ENCODE results near the gene LAD1.

LAD1 gene, protein sequence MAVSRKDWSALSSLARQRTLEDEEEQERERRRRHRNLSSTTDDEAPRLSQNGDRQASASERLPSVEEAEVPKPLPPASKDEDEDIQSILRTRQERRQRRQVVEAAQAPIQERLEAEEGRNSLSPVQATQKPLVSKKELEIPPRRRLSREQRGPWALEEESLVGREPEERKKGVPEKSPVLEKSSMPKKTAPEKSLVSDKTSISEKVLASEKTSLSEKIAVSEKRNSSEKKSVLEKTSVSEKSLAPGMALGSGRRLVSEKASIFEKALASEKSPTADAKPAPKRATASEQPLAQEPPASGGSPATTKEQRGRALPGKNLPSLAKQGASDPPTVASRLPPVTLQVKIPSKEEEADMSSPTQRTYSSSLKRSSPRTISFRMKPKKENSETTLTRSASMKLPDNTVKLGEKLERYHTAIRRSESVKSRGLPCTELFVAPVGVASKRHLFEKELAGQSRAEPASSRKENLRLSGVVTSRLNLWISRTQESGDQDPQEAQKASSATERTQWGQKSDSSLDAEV

DNA sequence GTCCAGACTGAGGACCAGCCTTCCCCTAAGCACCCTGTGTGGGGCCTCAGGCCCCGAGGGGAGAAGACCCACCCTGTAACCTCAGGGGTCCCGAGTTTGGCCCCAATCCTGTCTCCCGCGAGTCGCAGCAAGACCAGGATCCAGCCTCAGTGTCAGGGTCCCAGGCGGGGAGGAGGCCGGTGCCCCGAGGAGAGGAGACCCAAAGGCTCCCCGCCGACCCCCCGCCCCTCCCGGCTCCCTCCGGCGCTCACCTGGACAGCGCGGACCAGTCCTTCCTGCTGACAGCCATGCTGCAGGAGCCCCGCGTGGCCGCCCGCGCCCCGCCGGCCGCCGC, at the start of gene LAD1:
Gene LAD1, minus strand, starts transcription at position 307 of the 334 bp plus-strand sequence. Its CDS starts 18 bp downstream, at position 289.
- DNase-seq, result no peak

DNA sequence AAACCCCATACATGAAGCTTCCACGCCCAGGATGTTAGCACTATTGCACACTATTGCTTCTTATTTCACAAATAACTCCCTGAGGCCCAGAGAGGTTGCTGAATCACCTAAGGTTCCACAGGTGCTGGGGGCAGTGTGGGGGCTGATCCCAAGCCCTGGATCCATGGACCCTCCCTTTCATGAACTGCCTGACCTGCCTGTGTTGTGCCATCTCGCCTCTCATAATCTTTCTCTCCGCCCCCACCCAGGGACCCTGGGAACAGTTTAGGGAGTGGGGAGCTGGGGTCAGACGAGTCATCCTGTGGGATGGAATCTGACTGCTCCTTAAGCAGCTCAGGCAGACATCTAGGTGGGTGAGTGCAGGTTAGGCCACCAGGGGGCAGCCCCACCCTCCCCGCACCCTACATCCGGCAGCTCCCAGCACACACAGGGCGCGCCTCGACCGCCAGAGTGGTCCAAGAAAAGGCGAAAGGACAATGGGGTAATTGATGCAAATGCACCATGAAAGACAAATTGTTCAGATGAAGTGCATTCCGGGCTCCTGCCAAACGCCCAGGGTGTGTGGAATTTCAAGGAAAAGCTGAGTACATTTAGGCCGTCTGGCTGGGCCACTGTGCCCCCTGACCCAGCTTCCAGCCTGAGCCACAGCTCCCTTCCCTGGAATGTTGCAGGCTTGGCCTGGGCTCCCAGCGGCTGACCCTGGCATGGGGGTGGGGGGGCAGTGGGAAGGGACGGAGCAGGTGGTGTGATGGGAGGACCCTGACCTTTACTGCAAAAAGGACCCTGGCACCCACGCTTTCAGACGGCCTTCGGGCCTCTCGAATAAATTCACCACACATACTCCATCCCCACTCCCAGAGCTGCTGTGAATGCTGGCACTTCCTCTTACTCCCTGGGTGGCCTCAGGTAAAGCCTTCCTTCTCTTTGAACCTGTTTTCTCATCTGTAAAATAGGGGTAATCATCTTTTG, 49.1 kb upstream of the LAD1 start:
- DNase-seq, result no peak

DNA sequence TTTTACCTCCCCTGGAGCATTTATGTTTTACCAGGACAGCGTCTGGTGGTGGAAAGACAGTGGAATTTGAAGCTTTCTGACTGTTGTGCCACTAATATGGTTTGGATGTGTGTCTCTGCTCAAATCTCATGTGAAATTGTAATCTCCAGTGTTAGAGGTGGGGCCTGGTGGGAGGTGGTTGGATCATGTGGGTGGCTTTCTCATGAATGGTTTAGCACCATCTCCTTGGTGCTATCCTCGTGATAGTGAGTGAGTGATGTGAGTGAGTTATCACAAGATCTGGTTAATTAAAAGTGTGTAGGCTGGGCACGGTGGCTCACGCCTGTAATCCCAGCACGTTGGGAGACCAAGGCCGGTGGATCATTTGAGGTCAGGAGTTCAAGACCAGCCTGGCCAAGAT, 46.2 kb upstream of the LAD1 start:
- DNase-seq, result no peak

DNA sequence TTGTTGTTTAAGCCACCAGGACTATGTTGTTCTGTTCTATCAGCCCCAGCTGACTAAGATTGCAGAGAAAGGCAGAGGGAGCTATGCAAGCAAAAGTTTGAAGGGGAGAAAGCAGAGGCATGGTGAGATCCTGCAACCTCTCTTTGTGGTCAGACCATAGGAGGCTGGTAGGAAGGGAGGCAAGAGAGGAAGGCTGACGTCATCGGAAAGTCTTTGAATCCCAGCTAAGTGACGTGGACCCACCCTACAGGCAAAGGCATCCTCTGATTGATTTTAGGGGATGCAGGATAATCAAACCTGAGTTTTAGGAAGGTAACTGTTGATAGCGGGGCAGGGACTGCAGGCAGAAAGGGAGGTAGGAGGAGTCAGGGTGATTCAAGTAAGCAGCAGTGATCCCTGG, 45.7 kb upstream of the LAD1 start:
- DNase-seq, result no peak

DNA sequence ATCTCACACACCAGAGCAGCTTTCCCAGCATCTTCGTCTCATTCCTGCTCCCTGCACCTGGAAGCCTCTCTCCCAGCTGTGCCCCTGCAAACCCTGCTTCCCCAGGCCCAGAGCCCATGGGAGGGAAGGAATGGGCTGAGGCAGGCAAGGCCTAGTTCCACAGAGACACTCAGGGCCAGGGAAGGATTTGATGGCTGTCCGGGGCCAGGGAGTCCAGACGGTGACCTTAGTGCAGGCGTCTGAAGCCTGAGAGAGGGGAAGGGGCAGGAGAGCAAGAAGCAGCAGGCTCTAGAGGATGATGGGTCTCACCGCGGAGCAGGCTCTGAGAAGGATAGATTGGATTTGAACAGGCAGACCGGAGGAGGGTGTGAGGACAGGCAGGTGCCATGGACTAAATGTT, 44.6 kb upstream of the LAD1 start:
- DNase-seq, result no peak

DNA sequence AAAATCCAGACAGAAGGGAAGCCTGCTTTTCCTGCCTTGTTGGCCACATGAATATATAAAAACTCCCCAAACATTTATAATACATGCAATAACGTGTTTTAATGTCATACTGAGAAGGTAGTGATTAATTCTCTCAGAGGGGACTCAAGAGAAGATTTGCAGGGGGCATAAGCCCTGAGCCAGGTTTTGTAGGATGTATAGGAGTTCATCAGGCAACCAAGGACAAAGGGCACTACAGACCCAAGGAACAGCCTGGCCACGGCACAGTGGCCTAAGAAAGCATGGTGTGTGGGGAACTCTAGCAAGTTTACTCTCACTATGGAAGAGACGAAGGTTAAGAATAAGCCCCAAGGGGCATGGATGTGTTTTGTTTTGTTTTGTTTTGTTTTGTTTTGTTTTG, 37.8 kb upstream of the LAD1 start:
- no peak for DNase-seq

DNA sequence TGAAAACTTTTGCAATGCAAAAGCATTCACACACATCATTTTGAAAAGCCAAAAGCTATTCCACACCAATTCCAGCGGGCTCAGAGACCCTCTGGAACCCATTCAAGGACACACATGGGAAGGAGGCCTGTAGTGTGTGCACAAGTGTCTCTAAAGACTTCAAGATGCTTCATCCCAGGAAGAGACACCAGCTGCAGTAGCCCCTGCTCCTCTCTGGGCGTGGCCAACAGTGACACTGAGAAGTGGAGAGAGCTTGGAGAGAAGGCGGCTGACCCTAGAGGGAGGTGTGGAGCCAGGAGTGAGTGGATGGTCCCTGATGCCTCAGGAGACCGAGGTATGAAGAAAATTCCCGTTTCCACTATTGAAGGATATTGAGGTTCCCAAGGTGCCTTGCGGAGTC, 37.3 kb upstream of the LAD1 start:
- no peak for DNase-seq

DNA sequence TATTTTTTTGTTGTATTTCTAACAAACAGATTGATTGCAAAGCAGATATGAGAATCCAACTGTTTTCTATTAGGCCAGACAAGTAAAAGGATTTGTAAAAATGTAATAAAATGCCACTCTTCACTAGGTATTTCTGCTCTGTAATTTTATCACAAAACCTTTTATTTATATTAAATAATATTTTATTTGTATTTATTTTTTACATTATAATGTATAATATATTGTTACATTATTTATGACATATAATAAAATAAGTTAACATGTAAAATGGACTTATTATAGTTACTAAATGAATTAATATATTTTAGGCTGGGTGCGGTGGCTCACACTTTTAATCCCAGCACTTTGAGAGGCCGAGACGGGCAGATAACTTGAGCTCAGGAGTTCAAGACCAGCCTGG, 35.1 kb upstream of the LAD1 start:
- no peak for DNase-seq

DNA sequence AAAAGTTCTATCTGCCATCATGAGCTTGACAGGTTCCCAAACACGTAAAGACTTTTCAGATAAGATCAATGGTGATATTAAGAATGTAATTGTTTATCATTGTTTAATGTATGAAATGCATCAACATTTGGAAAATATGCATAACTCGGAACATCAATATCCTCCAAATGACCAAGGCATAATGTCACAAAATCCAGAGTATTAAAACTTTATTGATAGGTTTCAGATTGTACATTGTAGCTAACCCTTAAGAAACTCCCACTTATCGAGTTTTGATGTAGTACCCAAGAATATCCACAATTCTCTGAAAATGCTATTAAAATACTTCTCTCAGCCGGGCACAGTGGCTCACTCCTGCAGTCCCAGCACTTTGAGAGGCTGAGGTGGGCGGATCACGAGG, 34.5 kb upstream of the LAD1 start:
- no peak for DNase-seq

DNA sequence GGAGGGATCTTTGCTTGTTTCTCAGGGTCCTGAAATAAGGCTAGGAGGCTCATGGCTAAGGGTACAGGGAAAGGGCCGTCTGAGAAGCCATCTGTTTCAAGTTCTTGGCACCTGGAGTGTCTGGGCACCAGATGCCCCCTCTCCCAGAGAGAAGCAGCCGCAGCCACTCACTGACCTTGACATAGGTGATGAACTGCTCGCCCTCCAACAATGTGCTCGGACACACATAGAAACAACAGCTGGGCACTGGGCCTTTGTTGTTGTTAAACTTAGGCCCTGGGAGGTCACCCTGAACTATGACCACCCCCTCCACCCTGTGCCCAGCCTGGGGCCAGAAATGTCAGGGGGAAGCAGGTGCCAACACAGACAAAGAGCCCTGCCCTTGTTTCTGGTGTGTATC, 31.7 kb upstream of the LAD1 start:
- DNase-seq, result no peak

DNA sequence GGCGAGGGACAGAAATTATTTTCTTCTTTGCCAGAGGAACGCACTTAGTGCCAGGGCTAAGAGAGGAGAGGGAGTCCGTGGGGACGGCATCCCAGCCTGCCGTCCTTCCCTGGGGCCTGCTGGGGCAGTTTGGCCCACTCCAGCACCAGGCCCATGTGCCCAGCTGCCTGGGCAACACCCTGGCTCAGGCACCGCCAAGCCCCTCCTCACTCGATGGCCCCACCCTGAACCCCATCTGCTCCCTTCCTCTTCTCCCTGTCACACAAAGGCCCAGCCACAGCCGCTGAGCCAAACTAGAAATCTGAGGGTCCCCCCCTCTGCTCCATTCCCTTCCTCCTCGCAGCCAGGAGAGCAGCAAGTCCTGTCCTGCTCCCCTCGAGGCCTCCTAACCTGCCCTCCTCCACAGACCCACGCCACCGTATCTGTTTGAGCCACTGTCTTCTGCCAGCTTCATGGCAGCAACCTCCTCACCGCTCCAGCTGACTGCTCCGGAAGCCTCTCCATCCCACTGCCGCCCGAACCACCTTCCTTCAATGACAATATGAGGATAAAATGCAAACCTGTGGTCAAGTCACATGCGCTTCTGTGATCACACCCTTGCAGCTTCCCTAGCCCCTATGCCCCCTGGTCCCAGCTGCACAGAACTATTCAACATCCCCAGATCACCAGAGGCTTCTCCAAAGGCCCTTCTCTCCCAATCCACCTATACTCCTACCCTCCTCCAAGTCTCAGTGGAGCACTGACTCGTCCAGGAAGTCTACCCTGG, 30.8 kb upstream of the LAD1 start:
- DNase-seq, result no peak

DNA sequence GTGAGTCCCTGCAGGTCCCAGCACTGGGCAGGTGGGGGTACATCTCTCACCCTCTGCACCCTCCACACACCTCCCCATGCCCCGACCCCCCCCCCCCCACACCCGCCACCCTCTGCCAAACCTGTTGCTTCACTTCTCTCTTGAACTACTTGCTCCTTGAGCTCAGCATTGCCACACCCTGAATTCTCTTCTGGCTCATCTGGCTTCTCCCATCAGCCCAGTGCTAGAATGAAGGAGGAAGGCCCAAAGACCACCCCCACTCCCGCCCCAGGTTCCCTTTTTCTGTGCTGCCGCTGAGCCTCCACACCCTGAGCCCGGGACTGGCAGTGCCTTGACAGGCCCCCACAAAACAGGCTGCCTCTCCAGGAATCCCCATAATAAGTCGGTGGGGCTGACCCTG, 28.8 kb upstream of the LAD1 start:
- DNase-seq, result no peak

DNA sequence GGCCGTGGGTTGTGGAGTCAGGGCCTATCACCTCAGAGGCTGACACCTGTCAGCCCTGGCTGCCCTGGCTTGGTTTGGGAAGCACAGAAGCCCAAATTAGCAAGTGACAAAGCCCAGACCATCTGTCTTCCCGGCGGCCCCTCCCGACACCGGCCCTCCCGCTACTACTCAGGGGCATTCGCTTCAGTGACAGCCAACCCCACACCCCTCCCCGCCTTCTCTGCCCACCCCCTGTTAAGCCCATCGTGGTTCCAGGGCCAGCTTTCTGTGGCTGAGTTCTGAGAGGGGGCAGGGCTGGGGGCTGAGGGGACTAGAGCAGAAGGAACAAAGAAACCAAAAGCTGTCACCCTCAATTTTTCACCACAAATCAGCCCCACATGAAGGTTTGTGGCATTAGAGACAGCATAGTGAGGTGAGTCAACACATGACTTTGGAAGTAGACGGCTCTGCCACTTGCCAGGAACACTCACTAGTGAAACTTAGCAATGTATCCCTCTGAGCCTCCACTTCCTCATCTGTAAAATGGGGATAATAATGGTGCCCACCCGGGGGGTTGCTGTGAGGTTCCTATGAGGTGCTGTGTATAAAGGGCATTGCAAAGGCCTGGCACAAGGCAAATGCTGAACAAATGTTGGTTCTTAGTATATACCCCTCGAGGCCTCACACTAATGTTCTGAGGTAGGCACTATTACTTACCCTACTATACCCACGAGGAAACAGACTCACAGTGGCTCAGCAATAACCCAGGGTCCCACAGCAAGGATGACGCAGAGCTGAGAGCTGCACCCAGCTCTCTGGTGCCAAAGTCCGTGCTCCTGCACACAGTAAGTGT, 27.6 kb upstream of the LAD1 start:
- DNase-seq, result no peak

DNA sequence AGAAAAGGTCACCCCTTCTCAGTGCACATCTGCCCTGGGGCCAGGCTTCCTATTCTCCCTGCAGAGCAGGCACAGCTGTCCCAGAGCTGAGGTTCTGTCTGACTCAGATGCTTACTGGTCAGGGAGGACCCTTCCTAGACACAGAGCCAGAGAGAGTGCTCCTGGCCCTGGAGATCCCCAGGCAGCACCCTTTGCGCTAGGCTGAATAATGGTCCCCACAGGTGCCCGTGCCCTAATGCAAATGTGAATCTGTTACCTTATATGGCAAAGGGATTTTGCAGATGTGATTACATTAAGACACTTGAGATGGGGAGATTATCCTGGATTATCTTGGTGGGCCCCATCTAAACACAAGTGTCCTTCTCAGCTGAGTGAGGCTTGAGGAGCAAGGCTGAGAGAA, 25.0 kb upstream of the LAD1 start:
- DNase-seq, result no peak

DNA sequence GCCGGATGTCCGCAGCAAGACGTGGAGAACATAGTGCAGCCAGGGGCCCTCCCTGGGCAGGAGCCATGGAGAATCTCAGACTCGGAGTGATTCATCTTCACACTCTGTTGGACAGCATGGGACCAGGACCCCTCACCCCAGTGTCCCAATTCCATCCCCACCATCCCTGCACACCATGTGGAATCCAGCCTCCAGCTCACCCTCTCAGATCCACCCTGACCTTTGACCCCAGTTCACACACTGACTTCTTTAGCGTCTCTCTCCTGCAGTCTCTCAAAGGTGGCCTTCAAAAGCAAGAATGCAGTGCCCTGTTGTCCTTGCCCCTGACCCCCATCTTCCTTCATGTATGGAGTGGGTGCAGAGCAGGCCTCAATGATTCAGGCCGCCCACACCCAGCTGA, 24.5 kb upstream of the LAD1 start:
- DNase-seq, result no peak

DNA sequence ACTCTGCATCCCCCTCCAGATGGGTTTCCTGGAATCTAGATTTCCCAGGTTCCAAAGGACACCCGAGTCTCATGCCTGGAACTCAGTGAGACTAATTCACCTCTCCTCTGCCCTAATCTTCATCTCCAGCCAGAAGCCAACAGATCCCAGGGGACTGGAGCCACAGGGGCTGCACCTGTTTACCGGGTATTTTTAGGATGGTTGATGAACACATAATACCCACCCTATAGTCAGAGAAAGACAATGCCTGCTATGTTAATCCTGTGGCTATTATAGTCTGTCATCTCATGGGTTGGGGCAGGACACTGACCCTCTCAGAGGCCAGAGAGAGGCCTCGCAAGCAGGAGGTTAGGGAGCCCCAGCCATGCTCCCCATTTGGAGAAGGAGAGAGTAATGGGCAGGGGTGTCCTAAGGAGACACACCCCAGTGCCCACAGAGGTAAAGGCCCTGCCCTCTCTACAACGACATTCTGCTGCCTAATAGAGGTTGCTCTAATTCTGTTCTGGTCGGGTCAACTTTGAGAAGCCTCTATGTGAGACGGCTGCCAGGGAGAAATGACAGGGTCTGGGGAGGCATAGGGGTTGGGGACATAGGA, 23.4 kb upstream of the LAD1 start:
- no peak for DNase-seq

DNA sequence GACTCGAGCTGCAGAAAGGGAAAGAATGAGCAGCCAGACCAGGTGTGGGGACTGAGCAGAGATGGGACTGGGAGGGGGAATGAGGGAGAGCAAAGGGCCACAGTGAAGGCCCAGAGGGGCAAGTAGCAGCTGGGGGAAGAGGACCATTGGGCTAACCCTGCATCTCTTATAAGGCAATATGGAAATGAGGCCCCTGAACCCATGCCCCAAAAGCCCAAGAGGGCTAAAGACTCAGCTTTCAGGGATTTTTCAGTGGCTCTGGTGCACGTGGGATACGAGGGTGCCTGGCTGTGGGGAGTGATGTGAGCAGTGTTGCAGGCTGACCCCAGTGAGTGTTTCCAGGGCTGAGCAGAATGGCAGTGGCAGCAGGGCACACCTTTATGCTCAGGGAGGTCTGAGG, 22.9 kb upstream of the LAD1 start:
- no peak for DNase-seq

DNA sequence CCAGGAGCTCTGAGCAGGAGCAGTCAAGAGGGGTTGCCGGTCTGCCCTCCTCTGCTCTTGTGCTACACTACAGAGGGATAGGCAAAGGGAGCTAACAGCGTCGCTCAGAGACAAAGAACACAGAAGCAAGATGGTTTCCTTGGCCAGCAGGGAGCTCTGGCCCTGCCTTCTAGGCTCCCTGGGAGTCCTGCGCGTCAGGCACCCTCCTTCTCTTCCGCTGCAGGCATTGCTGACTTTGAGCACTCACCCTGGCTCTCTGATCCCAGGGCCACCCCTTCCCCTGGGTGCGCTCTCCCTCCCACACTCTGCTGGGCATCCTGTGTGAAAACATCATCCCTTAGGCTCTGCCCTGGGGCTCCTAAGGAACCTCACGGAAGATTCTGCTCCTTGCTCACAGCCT, 21.9 kb upstream of the LAD1 start:
- DNase-seq, result no peak

DNA sequence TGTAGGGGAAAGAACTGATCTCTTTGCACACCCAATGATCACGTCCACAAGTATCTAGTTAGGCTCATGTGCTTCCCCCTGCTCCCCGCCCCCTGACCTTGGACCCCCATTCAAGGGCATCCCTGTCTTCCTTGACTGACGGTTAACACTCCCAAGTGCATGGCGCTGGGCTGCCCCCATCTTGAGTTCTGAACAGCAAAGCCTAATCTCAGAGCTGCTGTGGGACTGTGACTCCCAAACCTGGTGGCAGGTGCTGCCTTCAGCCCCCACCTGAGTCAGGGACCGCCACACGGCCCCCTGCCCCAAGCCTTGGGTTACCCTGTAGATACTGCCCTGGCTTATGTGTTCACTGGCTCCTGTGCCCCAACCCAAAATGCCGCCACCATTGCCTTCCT, 21.5 kb upstream of the LAD1 start:
- no peak for DNase-seq

DNA sequence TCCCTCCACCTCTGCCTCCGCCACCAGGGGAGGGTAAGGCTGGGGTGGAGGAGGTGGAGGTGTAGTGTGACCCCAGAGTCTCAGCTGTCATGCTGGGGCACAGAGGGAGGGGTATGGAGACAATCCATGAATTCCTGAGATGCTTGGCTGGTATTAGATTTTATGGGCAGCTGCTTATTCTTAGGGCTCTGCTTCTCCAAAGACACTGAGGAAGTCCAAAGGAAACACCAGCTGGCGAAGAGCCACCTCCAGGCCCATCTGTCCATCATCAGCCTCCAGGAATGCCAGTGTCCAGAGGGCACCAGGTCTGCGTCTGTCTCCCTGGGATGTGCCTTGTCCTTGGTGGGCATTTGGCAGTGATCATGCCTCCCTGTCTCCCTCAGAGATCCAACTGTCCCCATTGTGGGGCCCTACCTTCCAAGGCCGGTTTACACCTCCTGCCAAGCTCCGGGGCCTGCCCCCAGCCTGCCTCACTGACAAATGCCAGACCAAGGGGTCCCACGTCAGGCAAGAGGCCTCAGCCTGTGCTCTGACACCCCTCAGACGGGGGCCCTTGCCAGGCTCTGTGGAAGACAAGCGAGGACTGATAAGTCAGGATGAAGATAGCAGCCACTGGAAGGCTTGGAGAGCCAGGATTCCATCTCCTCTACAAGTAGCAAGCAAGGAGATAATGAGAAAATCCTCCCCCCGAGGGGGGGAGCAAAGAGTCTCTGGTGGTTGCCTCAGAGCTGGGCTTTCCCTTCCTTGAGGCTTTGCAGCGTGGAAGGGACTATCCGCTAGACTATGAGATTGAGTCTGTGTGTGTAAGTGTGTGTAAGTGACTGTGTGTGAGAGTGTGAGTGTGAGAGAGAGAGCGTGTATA, 20.9 kb upstream of the LAD1 start:
- no peak for DNase-seq

DNA sequence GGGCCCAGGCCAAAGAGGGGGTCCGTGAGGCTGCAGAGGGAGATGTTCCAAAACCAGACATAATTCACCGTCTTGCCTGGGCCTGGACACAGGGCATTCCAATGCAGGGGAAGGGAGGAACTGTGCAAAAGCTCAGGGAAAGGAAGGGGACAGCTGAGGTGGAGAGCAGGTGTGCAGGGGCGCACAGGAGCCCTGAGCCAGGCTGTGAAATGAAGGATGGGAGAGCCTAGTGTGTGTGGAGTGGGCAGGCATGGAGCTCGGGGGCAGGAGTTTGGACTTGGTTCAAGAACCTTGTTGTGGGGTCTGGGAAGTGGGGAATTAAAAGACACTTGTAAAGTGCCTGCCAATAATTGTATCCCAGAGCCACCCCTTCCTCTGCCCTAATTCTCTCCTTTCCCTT, 20.1 kb upstream of the LAD1 start:
- DNase-seq, result no peak
